Mammary epithelial cell (primary cell): ENCODE measurements around the gene LOXL1.
"Not testable (repeated sequence)": the region's sequence is repeated elsewhere in the genome, so short reads cannot be mapped to it uniquely, and the experiment has no call there.

Experiments
- CTCF ChIP-seq, 2 donors: IDR thresholded peaks in 1 of 2; conservative IDR thresholded peaks in 1 of 2; 2 replicates each; pipeline ENCODE4 v1.5.1; 2011 to 2012; ENCODE audit warnings: inconsistent platforms in 2 of 2, low read length in 2 of 2, mild to moderate bottlenecking in 2 of 2, control low read depth in 1 of 2, low read depth in 1 of 2; ENCODE audit not compliant: insufficient read depth in 1 of 2; ENCODE audit errors: extremely low read depth in 1 of 2
- EZH2 ChIP-seq: IDR thresholded peaks from 2 replicates; pipeline ENCODE4 v1.6.1; 2012; ENCODE audit warnings: low read length, inconsistent platforms, borderline replicate concordance

DNA sequence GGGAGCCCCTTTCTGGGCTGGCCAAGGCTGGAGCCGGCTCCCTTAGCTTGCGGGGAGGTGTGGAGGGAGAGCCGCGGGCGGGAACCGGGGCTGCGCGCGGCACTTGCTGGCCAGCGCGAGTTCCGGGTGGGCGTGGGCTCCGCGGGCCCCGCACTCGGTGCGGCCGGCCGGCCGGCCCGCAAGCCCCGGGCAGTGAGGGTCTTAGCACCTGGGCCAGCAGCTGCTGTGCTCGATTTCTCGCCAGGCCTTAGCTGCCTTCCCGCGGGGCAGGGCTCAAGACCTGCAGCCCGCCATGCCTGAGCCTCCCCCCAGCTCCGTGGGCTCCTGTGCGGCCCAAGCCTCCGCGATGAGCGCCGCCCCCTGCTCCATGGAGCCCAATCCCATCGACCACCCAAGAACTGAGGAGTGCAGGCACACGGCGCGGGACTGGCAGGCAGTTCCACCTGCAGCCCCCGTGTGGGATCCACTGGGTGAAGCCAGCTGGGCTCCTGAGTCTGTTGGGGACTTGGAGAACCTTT, 47.5 kb downstream of the LOXL1 start:
- TF ChIP-seq CTCF (conservative IDR thresholded peaks at IDR 0.05 in 1 of 2, IDR thresholded peaks at IDR 0.05 in 1 of 2; ENCODE audit: extremely low read depth in 1 of 2, insufficient read depth in 1 of 2, low read depth in 1 of 2, low read length in 2 of 2); EZH2: not testable (repeated sequence)
